Measurements from ENCODE around the gene TNFAIP8L2. TPM values are rescaled to one million over a fixed set of nuclear protein-coding genes. Genes with fewer than 3 reads are reported as not detected.
"Not testable (repeated sequence)": the region's sequence is repeated elsewhere in the genome, so short reads cannot be mapped to it uniquely, and the experiment has no call there.

Gene TNFAIP8L2
- total and polyA plus RNA-seq, 7 donors: 1.9 to 12.7 (median 9.5) TPM

- DNase-seq: no peak
These were observed 27.8 kb downstream of the TNFAIP8L2 start for GRCh38 chr1:151184211-151184610.

GRCh38 chr1:151187205-151187604, 30.8 kb downstream of the TNFAIP8L2 start:
- intact Hi-C loops (cut with DNase I): no loop called here
- Histone ChIP-seq H3K27me3 (no peaks in the 10 kb centered on the region), H3K36me3 (peaks cover 9 to 36% (median 26%) of the 10 kb centered on the region in 4 donors), H3K9me3 (no peaks in the 10 kb centered on the region), H3K4me1 (peaks cover 0 to 34% (median 31%) of the 10 kb centered on the region in 4 donors), H3K4me3 (no peak overlapping the region), H3K27ac (peak overlapping the region in 3 of 4 donors; percentile 27 to 93 (median 89))
- 25 to 65% methylated on average over 1 of the region's 1 CpG for WGBS, 2 donors
- TF ChIP-seq CTCF (IDR thresholded peaks at IDR 0.05) (no peak), EP300 (IDR thresholded peaks at IDR 0.05) (no peak), POLR2A (IDR thresholded peaks at IDR 0.05) (no peak), POLR2AphosphoS5 (IDR thresholded peaks at IDR 0.05) (no peak)
- no peak for DNase-seq

More at GRCh38 chr1:151184211-151184610, 27.8 kb downstream of the TNFAIP8L2 start:
- intact Hi-C loops (cut with DNase I): no loop called here
- TF ChIP-seq POLR2AphosphoS5 (IDR thresholded peaks at IDR 0.05): no peak
- TF ChIP-seq CTCF (IDR thresholded peaks at IDR 0.05): no peak
- no peak for TF ChIP-seq EP300 (IDR thresholded peaks at IDR 0.05)
- no peak for TF ChIP-seq POLR2A (IDR thresholded peaks at IDR 0.05)
- H3K4me3 ChIP-seq: no peak overlapping the region
- H3K27me3 ChIP-seq: no peaks in the 10 kb centered on the region
- WGBS, 2 donors: 94 to 96% methylated on average over 10 of the region's 10 CpGs
- no peak overlapping the region for H3K27ac ChIP-seq
- H3K4me1 ChIP-seq: peaks cover 0 to 27% (median 26%) of the 10 kb centered on the region in 4 donors
- peaks cover 16 to 65% (median 55%) of the 10 kb centered on the region in 4 donors for H3K36me3 ChIP-seq
- no peaks in the 10 kb centered on the region for H3K9me3 ChIP-seq

GRCh38 chr1:151188667-151189066, 32.2 kb downstream of the TNFAIP8L2 start:
- 55 to 75% methylated on average over 8 of the region's 8 CpGs for WGBS, 2 donors
- peaks cover 0 to 34% (median 31%) of the 10 kb centered on the region in 4 donors for H3K4me1 ChIP-seq
- DNase-seq; H3K27me3 ChIP-seq; H3K9me3 ChIP-seq; intact Hi-C loops (cut with DNase I): not testable (repeated sequence)
- peak overlapping the region in 3 of 4 donors; percentile 87 to 93 (median 89) for H3K27ac ChIP-seq
- H3K4me3 ChIP-seq: peak overlapping the region; percentile 69 to 91 (median 82)
- peaks cover 1 to 21% (median 20%) of the 10 kb centered on the region in 4 donors for H3K36me3 ChIP-seq

GRCh38 chr1:151189637-151190445, 33.4 kb downstream of the TNFAIP8L2 start, which contains the start of gene VPS72:
VPS72 (minus strand) TSS chr1:151190197; CDS start chr1:151190121, 76 bp downstream.
- Histone ChIP-seq H3K4me1 (peaks cover 0 to 34% (median 31%) of the 10 kb centered on the region in 4 donors), H3K27ac (peak within 1 kb of the TSS; percentile 87 to 93 (median 88)), H3K36me3 (peaks cover 0 to 10% (median 9%) of the 10 kb centered on the region in 4 donors), H3K9me3 (no peaks in the 10 kb centered on the region), H3K27me3 (no peaks in the 10 kb centered on the region), H3K4me3 (peak within 1 kb of the TSS; percentile 69 to 91 (median 82))
- intact Hi-C loops (cut with DNase I): loop anchor here (10.0 kb wide), 1 partner anchor 205 kb away; the partner anchor contains the start of gene PSMB4
- 0 to 1% methylated on average over 42 of the region's 42 CpGs for WGBS, 2 donors
- peak; percentile 94 for DNase-seq
- TF ChIP-seq POLR2AphosphoS5 (IDR thresholded peaks at IDR 0.05): peak; percentile 78 to 86 (median 82)
- peak in 2 of 4 experiments; percentile 24 to 61 for TF ChIP-seq CTCF (IDR thresholded peaks at IDR 0.05)
- TF ChIP-seq POLR2A (IDR thresholded peaks at IDR 0.05): peak; percentile 56 to 62
- TF ChIP-seq EP300 (IDR thresholded peaks at IDR 0.05): peak in 1 of 4 donors; percentile 69

- no peak for DNase-seq
- WGBS, 2 donors: 67 to 80% methylated on average over 7 of the region's 7 CpGs
- H3K27ac ChIP-seq: no peak overlapping the region
- H3K36me3 ChIP-seq: no peaks in the 10 kb centered on the region
- no peaks in the 10 kb centered on the region for H3K9me3 ChIP-seq
- no peaks in the 10 kb centered on the region for H3K27me3 ChIP-seq
- no peak overlapping the region for H3K4me3 ChIP-seq
- peaks cover 0 to 34% (median 30%) of the 10 kb centered on the region in 4 donors for H3K4me1 ChIP-seq
- TF ChIP-seq POLR2A (IDR thresholded peaks at IDR 0.05) (no peak), POLR2AphosphoS5 (IDR thresholded peaks at IDR 0.05) (no peak), CTCF (IDR thresholded peaks at IDR 0.05) (no peak), EP300 (IDR thresholded peaks at IDR 0.05) (no peak)
- intact Hi-C loops (cut with DNase I): loop anchor here (10.0 kb wide), 1 partner anchor 203 kb away; the partner anchor contains the start of gene PSMB4
These were observed 35.6 kb downstream of the TNFAIP8L2 start for GRCh38 chr1:151192047-151192446.

Data from sigmoid colon (tissue), 7 donors.